Measurements from ENCODE around the gene SNRK. TPM values are rescaled to one million over a fixed set of nuclear protein-coding genes. Genes with fewer than 3 reads are reported as not detected.

Gene SNRK
- total and polyA plus RNA-seq, 7 donors = 6.8 to 25.6 (median 18.8) TPM

DNA sequence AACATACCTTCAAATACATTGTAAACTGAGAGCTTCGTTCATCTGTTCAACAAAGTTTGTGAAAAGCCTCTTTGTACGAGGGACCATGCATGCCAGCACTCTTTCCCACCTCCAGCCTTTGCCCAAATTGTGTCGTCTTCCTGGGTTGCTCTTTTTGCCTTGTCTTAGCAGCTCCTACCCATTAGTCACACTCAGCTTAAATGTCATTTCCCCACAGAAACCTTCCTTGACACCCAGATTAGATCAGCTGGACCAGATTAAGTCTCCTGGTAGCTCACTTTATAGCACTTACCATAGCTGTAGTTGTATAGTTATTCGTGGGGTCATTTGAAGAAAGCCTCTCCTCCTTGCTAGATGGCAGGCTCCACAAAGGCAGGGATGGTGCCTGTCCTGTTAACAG, 24.1 kb upstream of the SNRK start:
- intact Hi-C loops (cut with DNase I) = no loop called here
- whole genome bisulfite sequencing, 3 donors = 83 to 86% (median 86%) methylated on average over 4 of the region's 4 CpGs
- TF ChIP-seq, protein P1, sequence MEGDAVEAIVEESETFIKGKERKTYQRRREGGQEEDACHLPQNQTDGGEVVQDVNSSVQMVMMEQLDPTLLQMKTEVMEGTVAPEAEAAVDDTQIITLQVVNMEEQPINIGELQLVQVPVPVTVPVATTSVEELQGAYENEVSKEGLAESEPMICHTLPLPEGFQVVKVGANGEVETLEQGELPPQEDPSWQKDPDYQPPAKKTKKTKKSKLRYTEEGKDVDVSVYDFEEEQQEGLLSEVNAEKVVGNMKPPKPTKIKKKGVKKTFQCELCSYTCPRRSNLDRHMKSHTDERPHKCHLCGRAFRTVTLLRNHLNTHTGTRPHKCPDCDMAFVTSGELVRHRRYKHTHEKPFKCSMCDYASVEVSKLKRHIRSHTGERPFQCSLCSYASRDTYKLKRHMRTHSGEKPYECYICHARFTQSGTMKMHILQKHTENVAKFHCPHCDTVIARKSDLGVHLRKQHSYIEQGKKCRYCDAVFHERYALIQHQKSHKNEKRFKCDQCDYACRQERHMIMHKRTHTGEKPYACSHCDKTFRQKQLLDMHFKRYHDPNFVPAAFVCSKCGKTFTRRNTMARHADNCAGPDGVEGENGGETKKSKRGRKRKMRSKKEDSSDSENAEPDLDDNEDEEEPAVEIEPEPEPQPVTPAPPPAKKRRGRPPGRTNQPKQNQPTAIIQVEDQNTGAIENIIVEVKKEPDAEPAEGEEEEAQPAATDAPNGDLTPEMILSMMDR (IDR thresholded peaks at IDR 0.05) = no peak
- Histone ChIP-seq H3K4me3 (no peak overlapping the region), H3K9me3 (no peaks in the 10 kb centered on the region), H3K4me1 (no peaks in the 10 kb centered on the region), H3K27ac (no peak overlapping the region), H3K27me3 (ENCODE audit: insufficient read depth in 3 of 3, low read length in 2 of 3) (no peaks in the 10 kb centered on the region), H3K36me3 (ENCODE audit: insufficient read depth in 1 of 2, low read depth in 1 of 2) (no peaks in the 10 kb centered on the region)
- no peak for ATAC-seq
- no peak for DNase-seq

DNA sequence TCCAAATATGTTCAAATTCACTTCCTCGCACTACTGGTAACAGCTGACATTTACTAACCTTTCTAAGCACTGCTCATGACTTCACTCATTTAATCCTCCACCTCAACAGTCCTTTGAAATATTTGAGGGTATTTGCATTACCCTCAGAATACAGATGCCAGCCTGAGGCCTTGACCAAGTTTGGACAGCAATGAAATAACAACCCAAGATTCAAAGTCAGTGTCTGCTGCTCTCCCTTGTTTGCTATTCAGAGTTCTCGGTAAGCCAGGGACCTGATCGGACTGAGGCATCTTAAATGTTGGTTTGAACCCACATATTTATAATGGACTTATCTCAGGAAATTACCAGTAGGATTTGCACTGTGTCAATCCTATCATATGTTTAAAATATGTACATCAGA, 19.9 kb upstream of the SNRK start:
- DNase-seq (no peak), ATAC-seq (no peak)
- H3K36me3 ChIP-seq (ENCODE audit: insufficient read depth in 1 of 2, low read depth in 1 of 2) = no peaks in the 10 kb centered on the region
- H3K4me3 ChIP-seq = no peak overlapping the region
- H3K27me3 ChIP-seq (ENCODE audit: insufficient read depth in 3 of 3, low read length in 2 of 3) = no peaks in the 10 kb centered on the region
- no peaks in the 10 kb centered on the region for H3K4me1 ChIP-seq
- 65 to 66% (median 65%) methylated on average over 3 of the region's 3 CpGs for WGBS, 3 donors
- H3K27ac ChIP-seq = no peak overlapping the region
- TF ChIP-seq, protein P1 (IDR thresholded peaks at IDR 0.05) = no peak
- intact Hi-C loops (cut with DNase I) = no loop called here
- H3K9me3 ChIP-seq = no peaks in the 10 kb centered on the region

DNA sequence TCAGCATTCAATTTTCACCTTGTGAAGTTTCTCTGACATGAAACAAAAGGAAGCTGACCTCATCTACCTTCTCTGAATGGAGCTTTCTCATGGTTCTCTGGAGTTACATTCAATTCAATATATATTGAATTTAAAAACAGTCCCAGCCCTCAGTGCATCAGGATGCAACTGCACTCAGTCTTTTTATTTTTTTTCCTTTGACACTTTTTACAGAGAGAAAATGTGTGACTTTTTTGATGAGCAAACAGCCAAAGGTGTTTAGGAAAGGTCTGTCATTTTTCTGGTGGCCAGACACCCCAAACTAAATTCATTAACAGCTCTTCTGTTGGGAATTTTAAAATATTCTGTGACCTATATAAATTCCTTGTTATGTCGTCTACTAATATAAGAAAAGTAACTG, 19.3 kb upstream of the SNRK start:
- 70 to 88% (median 79%) methylated on average over 1 of the region's 1 CpG for WGBS, 3 donors
- intact Hi-C loops (cut with DNase I) = no loop called here
- H3K36me3 ChIP-seq (ENCODE audit: insufficient read depth in 1 of 2, low read depth in 1 of 2) = no peaks in the 10 kb centered on the region
- H3K4me1 ChIP-seq = no peaks in the 10 kb centered on the region
- no peaks in the 10 kb centered on the region for H3K9me3 ChIP-seq
- no peak overlapping the region for H3K4me3 ChIP-seq
- DNase-seq = no peak
- H3K27me3 ChIP-seq (ENCODE audit: insufficient read depth in 3 of 3, low read length in 2 of 3) = no peaks in the 10 kb centered on the region
- H3K27ac ChIP-seq = no peak overlapping the region
- TF ChIP-seq, protein P1 (IDR thresholded peaks at IDR 0.05) = no peak
- no peak for ATAC-seq

DNA sequence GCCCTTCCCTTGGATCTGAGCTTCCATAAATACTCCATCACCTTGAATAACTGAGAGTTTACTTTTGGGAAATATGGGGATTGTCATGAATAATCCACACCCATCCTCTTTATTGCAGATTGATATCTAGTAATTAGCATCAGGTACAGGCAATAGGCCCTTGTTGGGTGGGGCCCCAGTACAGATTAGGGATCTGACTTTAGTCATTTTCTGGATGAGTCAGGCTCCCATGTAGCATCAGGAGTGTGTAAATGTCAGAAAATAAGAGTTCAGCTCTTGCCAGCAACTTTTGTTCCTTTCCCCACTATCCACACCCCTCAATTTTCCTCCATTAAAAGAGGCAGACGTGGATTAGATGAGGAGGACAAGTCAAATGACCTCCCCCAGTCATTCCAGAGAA, 17.7 kb upstream of the SNRK start:
- DNase-seq = no peak
- Histone ChIP-seq H3K4me3 (no peak overlapping the region), H3K36me3 (ENCODE audit: insufficient read depth in 1 of 2, low read depth in 1 of 2) (no peaks in the 10 kb centered on the region), H3K9me3 (no peaks in the 10 kb centered on the region), H3K27ac (no peak overlapping the region), H3K4me1 (no peaks in the 10 kb centered on the region), H3K27me3 (ENCODE audit: insufficient read depth in 3 of 3, low read length in 2 of 3) (no peaks in the 10 kb centered on the region)
- TF ChIP-seq, protein P1 (IDR thresholded peaks at IDR 0.05) = no peak
- no peak for ATAC-seq
- intact Hi-C loops (cut with DNase I) = no loop called here
- 96 to 100% (median 100%) methylated on average over 1 of the region's 1 CpG for WGBS, 3 donors

DNA sequence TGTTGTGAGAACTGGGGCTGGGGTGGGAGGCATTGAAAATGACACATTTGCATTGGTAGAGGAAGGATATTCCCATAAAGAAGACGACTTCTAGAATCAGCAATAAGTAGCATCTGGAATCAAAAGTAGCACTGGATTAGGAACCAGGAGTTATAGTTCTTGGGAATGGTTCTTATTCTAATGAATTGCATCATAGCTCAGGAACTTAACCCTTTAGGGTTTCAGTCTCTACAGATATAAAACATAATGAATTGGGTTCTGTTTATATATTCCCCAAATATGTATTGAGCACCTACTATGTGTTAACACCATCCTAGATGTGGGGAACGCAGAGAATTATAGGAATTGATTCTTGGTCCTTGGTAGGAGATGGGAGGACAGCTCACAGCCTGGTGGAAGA, 16.3 kb upstream of the SNRK start:
- ATAC-seq = no peak
- Histone ChIP-seq H3K27ac (no peak overlapping the region), H3K4me1 (no peaks in the 10 kb centered on the region), H3K36me3 (ENCODE audit: insufficient read depth in 1 of 2, low read depth in 1 of 2) (no peaks in the 10 kb centered on the region), H3K4me3 (no peak overlapping the region), H3K27me3 (ENCODE audit: insufficient read depth in 3 of 3, low read length in 2 of 3) (no peaks in the 10 kb centered on the region), H3K9me3 (no peaks in the 10 kb centered on the region)
- intact Hi-C loops (cut with DNase I) = no loop called here
- TF ChIP-seq, protein P1 (IDR thresholded peaks at IDR 0.05) = no peak
- 62 to 78% (median 72%) methylated on average over 2 of the region's 2 CpGs for WGBS, 3 donors
- no peak for DNase-seq
